ENCODE measurements around the gene LRGUK. TPM values are rescaled to one million over a fixed set of nuclear protein-coding genes. Genes with fewer than 3 reads are reported as not detected.

LRGUK gene
- total RNA-seq, 1 experiment from 2014 or later: 1.5 TPM

DNA sequence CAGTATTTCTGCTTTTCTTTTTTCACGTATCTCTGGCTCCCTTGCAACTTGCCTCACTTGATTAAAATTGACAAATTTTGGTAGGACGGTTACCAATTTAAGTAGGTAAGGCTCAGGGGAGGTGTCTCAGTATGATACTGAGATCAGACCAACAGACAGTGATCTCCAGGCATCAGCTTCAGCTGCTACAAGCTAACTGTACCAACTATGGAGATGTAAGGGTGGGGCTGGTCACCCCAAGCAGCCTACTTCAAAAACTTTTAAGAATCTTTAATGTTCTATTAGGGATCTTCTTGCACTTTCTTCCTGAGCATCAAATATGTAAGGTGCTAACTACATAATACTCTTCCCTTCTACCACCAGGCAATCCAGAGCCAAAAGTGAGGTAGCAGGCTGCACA lies 162.7 kb downstream of the LRGUK start:
- H4K20me1 ChIP-seq (ENCODE audit: control insufficient read depth, insufficient read depth, insufficient read length): no peaks in the 10 kb centered on the region
- no peak overlapping the region for H3K4ac ChIP-seq (ENCODE audit: low read depth, low read length)
- no peak for DNase-seq
- no peak overlapping the region for H2BK5ac ChIP-seq (ENCODE audit: insufficient read length, low read length)
- H2AK5ac ChIP-seq (ENCODE audit: insufficient read length, low read length): no peak overlapping the region
- no peaks in the 10 kb centered on the region for H3K9me3 ChIP-seq (ENCODE audit: control insufficient read depth, low read depth, low read length)
- H3K23me2 ChIP-seq (ENCODE audit: insufficient read length, low read depth, low read length, poor library complexity, severe bottlenecking): no peaks in the 10 kb centered on the region
- H2BK15ac ChIP-seq (ENCODE audit: low read depth, low read length): no peak overlapping the region
- Mint-ChIP-seq H3K4me1 (peaks cover 9 to 11% of the 10 kb centered on the region in 2 experiments; a peak in 3 of 4 replicates), H3K27ac (no peak overlapping the region), H3K9me3 (no peaks in the 10 kb centered on the region), H3K36me3 (ENCODE audit: insufficient read depth in 1 of 3, low read depth in 3 of 3) (peaks cover 10 to 14% (median 10%) of the 10 kb centered on the region in 3 experiments; a peak in 6 of 7 replicates), H3K27me3 (ENCODE audit: low read depth) (no peaks in the 10 kb centered on the region), H3K4me3 (no peak overlapping the region)
- H2BK120ac ChIP-seq (ENCODE audit: low read depth, low read length, poor library complexity, severe bottlenecking): no peak overlapping the region
- H4K8ac ChIP-seq (replicated peaks; ENCODE audit: insufficient read length, low read depth, low read length): no peak overlapping the region
- H3K9ac ChIP-seq (ENCODE audit: extremely low read depth, insufficient read length, low read length): no peak overlapping the region
- H3K27me3 ChIP-seq (ENCODE audit: insufficient read depth, low read length): no peaks in the 10 kb centered on the region
- no peak overlapping the region for H4K5ac ChIP-seq (ENCODE audit: insufficient read length, low read depth, low read length)
- H4K91ac ChIP-seq (ENCODE audit: insufficient read length, low read depth, low read length): no peak overlapping the region
- H2BK20ac ChIP-seq (ENCODE audit: low read depth, low read length, poor library complexity, severe bottlenecking): no peak overlapping the region
- TF ChIP-seq, protein P1, sequence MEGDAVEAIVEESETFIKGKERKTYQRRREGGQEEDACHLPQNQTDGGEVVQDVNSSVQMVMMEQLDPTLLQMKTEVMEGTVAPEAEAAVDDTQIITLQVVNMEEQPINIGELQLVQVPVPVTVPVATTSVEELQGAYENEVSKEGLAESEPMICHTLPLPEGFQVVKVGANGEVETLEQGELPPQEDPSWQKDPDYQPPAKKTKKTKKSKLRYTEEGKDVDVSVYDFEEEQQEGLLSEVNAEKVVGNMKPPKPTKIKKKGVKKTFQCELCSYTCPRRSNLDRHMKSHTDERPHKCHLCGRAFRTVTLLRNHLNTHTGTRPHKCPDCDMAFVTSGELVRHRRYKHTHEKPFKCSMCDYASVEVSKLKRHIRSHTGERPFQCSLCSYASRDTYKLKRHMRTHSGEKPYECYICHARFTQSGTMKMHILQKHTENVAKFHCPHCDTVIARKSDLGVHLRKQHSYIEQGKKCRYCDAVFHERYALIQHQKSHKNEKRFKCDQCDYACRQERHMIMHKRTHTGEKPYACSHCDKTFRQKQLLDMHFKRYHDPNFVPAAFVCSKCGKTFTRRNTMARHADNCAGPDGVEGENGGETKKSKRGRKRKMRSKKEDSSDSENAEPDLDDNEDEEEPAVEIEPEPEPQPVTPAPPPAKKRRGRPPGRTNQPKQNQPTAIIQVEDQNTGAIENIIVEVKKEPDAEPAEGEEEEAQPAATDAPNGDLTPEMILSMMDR (conservative IDR thresholded peaks at IDR 0.05): no peak
- no peaks in the 10 kb centered on the region for H3K79me2 ChIP-seq (ENCODE audit: insufficient read depth, low read length)
- H3K18ac ChIP-seq (ENCODE audit: insufficient read length, low read depth, low read length): no peak overlapping the region
- no peak overlapping the region for H3K56ac ChIP-seq (ENCODE audit: insufficient read length, low read depth, low read length)
- no peak overlapping the region for H3K27ac ChIP-seq (ENCODE audit: insufficient read length, low read depth, low read length)
- no peaks in the 10 kb centered on the region for H3K79me1 ChIP-seq (ENCODE audit: insufficient read depth, low read depth, low read length, poor library complexity, severe bottlenecking)
- no peak overlapping the region for H3T11ph ChIP-seq (ENCODE audit: low read length)
- no peak overlapping the region for H3K23ac ChIP-seq (ENCODE audit: insufficient read length, low read depth, low read length)
- no peaks in the 10 kb centered on the region for H3K4me1 ChIP-seq (ENCODE audit: insufficient read depth, low read length)
- no peak overlapping the region for H2AFZ ChIP-seq (ENCODE audit: low read length)
- H3K14ac ChIP-seq (ENCODE audit: insufficient read depth, low read length): no peak overlapping the region
- no peak overlapping the region for H3K4me2 ChIP-seq (ENCODE audit: insufficient read depth, insufficient read length, low read length)
- no CpG with 5 or more reads among the region's 2 CpGs for WGBS (ENCODE audit: extremely low coverage, insufficient read length, low lambda C conversion rate)
- H2BK12ac ChIP-seq (ENCODE audit: insufficient read length, low read depth, low read length): no peak overlapping the region
